CD14-positive monocyte (primary cell): ENCODE measurements around the gene STIM1. TPM values are rescaled to one million over a fixed set of nuclear protein-coding genes. Genes with fewer than 3 reads are reported as not detected.

Source experiments
- DNase-seq, 3 donors: peaks; one replicate each; pipeline ENCODE4 v3.0.0-alpha.2; 2011 to 2022
- H2AFZ ChIP-seq: 2 replicates; pipeline ENCODE4 v1.6.0; 2012; ENCODE audit warnings: mild to moderate bottlenecking, low read depth, low read length, inconsistent platforms; ENCODE audit not compliant: insufficient read depth, poor library complexity, severe bottlenecking
- H3K27ac ChIP-seq, 2 donors: 1 replicate in 1 of 2; 2 replicates in 1 of 2; pipeline ENCODE4 v1.5.1; 2012 to 2013; ENCODE audit warnings: low read length in 2 of 2, control low read depth in 1 of 2, inconsistent platforms in 1 of 2, low read depth in 1 of 2, mild to moderate bottlenecking in 1 of 2
- H3K27me3 ChIP-seq, 2 donors: one replicate each; pipeline versions ENCODE4 v1.6.0 to v1.6.1; 2011 to 2013; ENCODE audit warnings: low read length in 2 of 2; ENCODE audit not compliant: control insufficient read depth in 2 of 2, insufficient read depth in 2 of 2
- H3K36me3 ChIP-seq, 2 donors: replicated peaks in 1 of 2; 1 replicate in 1 of 2; 2 replicates in 1 of 2; pipeline versions ENCODE4 v1.5.1 to v1.6.1; 2012 to 2013; ENCODE audit warnings: low read length in 2 of 2, control low read depth in 1 of 2, inconsistent platforms in 1 of 2, mild to moderate bottlenecking in 1 of 2; ENCODE audit not compliant: insufficient read depth in 2 of 2, control insufficient read depth in 1 of 2
- H3K4me1 ChIP-seq, 2 donors: 1 replicate in 1 of 2; 2 replicates in 1 of 2; pipeline versions ENCODE4 v1.5.1 to v1.6.1; 2012 to 2013; ENCODE audit warnings: low read length in 2 of 2, control low read depth in 1 of 2, inconsistent platforms in 1 of 2, mild to moderate bottlenecking in 1 of 2, moderate library complexity in 1 of 2; ENCODE audit not compliant: insufficient read depth in 2 of 2, control insufficient read depth in 1 of 2
- H3K4me2 ChIP-seq: replicated peaks from 2 replicates; pipeline ENCODE3; 2012; ENCODE audit warnings: low read length, moderate library complexity, mild to moderate bottlenecking; ENCODE audit not compliant: poor library complexity, severe bottlenecking; ENCODE audit errors: extremely low read depth
- H3K4me3 ChIP-seq, 3 experiments: fragments of 200-600 bp in 1 of 3; sonication (generic) in 1 of 3; replicated peaks in 1 of 3; 1 replicate in 2 of 3; 2 replicates in 1 of 3; pipeline ENCODE4 v1.5.1; 2011 to 2013; ENCODE audit warnings: low read length in 3 of 3, mild to moderate bottlenecking in 3 of 3, control low read depth in 2 of 3, low read depth in 2 of 3, inconsistent platforms in 1 of 3, moderate library complexity in 1 of 3
- H3K79me2 ChIP-seq: 2 replicates; pipeline ENCODE4 v1.6.0; 2012; ENCODE audit warnings: mild to moderate bottlenecking, control low read depth, inconsistent platforms, low read length, moderate library complexity; ENCODE audit not compliant: insufficient read depth
- H3K9ac ChIP-seq: 2 replicates; pipeline ENCODE4 v1.6.0; 2017; ENCODE audit warnings: low read length, mild to moderate bottlenecking; ENCODE audit not compliant: insufficient read depth, poor library complexity, severe bottlenecking
- H3K9me3 ChIP-seq, 2 donors: replicated peaks in 1 of 2; 1 replicate in 1 of 2; 2 replicates in 1 of 2; pipeline versions ENCODE4 v1.5.1 to v1.6.1; 2012 to 2013; ENCODE audit warnings: low read length in 2 of 2, control low read depth in 1 of 2; ENCODE audit not compliant: control insufficient read depth in 1 of 2, insufficient read depth in 1 of 2
- H4K20me1 ChIP-seq: 2 replicates; pipeline ENCODE4 v1.6.0; 2012; ENCODE audit warnings: mild to moderate bottlenecking, low read length, control low read depth, moderate library complexity; ENCODE audit not compliant: insufficient read depth
- H3K27ac Mint-ChIP-seq, 7 donors: one replicate each; pipeline ENCODE4 v1.8.0; 2020; ENCODE audit warnings: mild to moderate bottlenecking in 7 of 7, mixed read lengths in 7 of 7, moderate library complexity in 6 of 7, inconsistent platforms in 2 of 7
- H3K27me3 Mint-ChIP-seq, 3 donors: one replicate each; pipeline ENCODE4 v1.8.0; 2021 to 2022; ENCODE audit warnings: low read depth in 3 of 3, mild to moderate bottlenecking in 3 of 3, mixed read lengths in 3 of 3, moderate library complexity in 3 of 3, inconsistent platforms in 1 of 3
- H3K36me3 Mint-ChIP-seq, 2 donors: one replicate each; pipeline ENCODE4 v1.8.0; 2020; ENCODE audit warnings: mixed read lengths in 2 of 2, inconsistent platforms in 1 of 2, mild to moderate bottlenecking in 1 of 2
- H3K4me1 Mint-ChIP-seq: one replicate; pipeline ENCODE4 v1.8.0; 2020; ENCODE audit warnings: mild to moderate bottlenecking, mixed read lengths
- H3K4me3 Mint-ChIP-seq, 2 donors: one replicate each; pipeline ENCODE4 v1.8.0; 2020; ENCODE audit warnings: mild to moderate bottlenecking in 2 of 2, mixed read lengths in 2 of 2, moderate library complexity in 1 of 2
- H3K9me3 Mint-ChIP-seq, 7 donors: one replicate each; pipeline ENCODE4 v1.8.0; 2020 to 2022; ENCODE audit warnings: mixed read lengths in 7 of 7, mild to moderate bottlenecking in 6 of 7, moderate library complexity in 6 of 7, inconsistent platforms in 2 of 7
- CTCF ChIP-seq: fragments of 200-600 bp; IDR thresholded peaks from one replicate; pipeline ENCODE4 v1.8.0; 2022; ENCODE audit warnings: antibody characterized with exemption, mild to moderate bottlenecking
- WGBS: methylation state at CpG from one replicate; pipeline ENCODE4 v1.1.5; 2013; ENCODE audit warnings: missing lambda C conversion rate; ENCODE audit not compliant: insufficient coverage; 5-methylcytosine and 5-hydroxymethylcytosine counted together
- intact Hi-C, 2 donors: fragments of 100-400 bp; cut with micrococcal nuclease; formaldehyde crosslinking; loops; one replicate each; pipeline versions ENCODE4 v1.15.0 to v1.15.1; 2023
- polyA plus RNA-seq, 3 donors: library from polyadenylated mRNA; depleted of rRNA in 1 of 3; unstranded in 2 of 3; stranded (reverse) in 1 of 3; fragments of 300-500 nt in 2 of 3; fragments of >200 nt in 1 of 3; fragmentation: Illumina TruSeq in 2 of 3; gene quantifications; 1 replicate in 2 of 3; 2 replicates in 1 of 3; pipeline ENCODE4 v1.2.3, GENCODE V29; 2012 to 2021

Gene STIM1
- polyA plus RNA-seq, 3 donors: 14.0 to 68.6 (median 21.0) TPM

- Histone ChIP-seq H3K9me3 (no peaks in the 10 kb centered on the region), H3K9ac (peak overlapping the region; percentile 96), H4K20me1 (peaks cover 78% of the 10 kb centered on the region), H2AFZ (no peak overlapping the region), H3K4me3 (peak overlapping the region; percentile 96 to 100 (median 99)), H3K27ac (peak overlapping the region; percentile 87 to 97), H3K79me2 (peaks cover 93% of the 10 kb centered on the region), H3K36me3 (peaks cover 2 to 11% of the 10 kb centered on the region in 2 donors), H3K27me3 (no peaks in the 10 kb centered on the region), H3K4me1 (peaks cover 68 to 77% of the 10 kb centered on the region in 2 donors), H3K4me2 (peak overlapping the region; percentile 96)
- no peak for TF ChIP-seq CTCF
- peaks cover 34 to 42% of the 10 kb centered on the region in 2 donors for H3K36me3 Mint-ChIP-seq
- no CpG with 5 or more reads among the region's 1 CpG for WGBS
- H3K4me1 Mint-ChIP-seq: peaks cover 76% of the 10 kb centered on the region
- intact Hi-C loops: loop anchor here in 1 of 2 donors (2.0 to 5.0 kb wide), 2 partner anchors 17 to 40 kb away; partner anchors contain the start of genes NUP98 and STIM1
- no peaks in the 10 kb centered on the region for H3K27me3 Mint-ChIP-seq
- H3K27ac Mint-ChIP-seq: peak overlapping the region; percentile 92 to 98 (median 96)
- H3K4me3 Mint-ChIP-seq: peak overlapping the region; percentile 96 to 98
- H3K9me3 Mint-ChIP-seq: peaks cover 0 to 2% (median 0%) of the 10 kb centered on the region in 7 donors
- DNase-seq: peak; percentile 89 to 95 (median 93)
These were observed 17.7 kb upstream of the STIM1 start for GRCh38 chr11:3837793-3838192.

- H3K4me3 Mint-ChIP-seq: peak overlapping the region; percentile 96 to 98
- Histone ChIP-seq H3K9ac (peak overlapping the region; percentile 96), H3K27ac (peak overlapping the region; percentile 87 to 97), H3K36me3 (peaks cover 2 to 5% of the 10 kb centered on the region in 2 donors), H3K9me3 (no peaks in the 10 kb centered on the region), H3K4me2 (peak overlapping the region; percentile 96), H3K4me1 (peaks cover 61 to 70% of the 10 kb centered on the region in 2 donors), H3K4me3 (peak overlapping the region; percentile 96 to 100 (median 99)), H2AFZ (no peak overlapping the region), H3K79me2 (peaks cover 86% of the 10 kb centered on the region), H4K20me1 (peaks cover 71% of the 10 kb centered on the region), H3K27me3 (no peaks in the 10 kb centered on the region)
- H3K9me3 Mint-ChIP-seq: peaks cover 0 to 2% (median 0%) of the 10 kb centered on the region in 7 donors
- H3K27me3 Mint-ChIP-seq: peaks cover 0 to 2% (median 0%) of the 10 kb centered on the region in 3 donors
- whole genome bisulfite sequencing: no CpG with 5 or more reads among the region's 2 CpGs
- intact Hi-C loops: loop anchor here in 1 of 2 donors (2.0 to 5.0 kb wide), 2 partner anchors 16 to 41 kb away; partner anchors contain the start of genes NUP98 and STIM1
- H3K27ac Mint-ChIP-seq: peak overlapping the region; percentile 92 to 98 (median 96)
- no peak for TF ChIP-seq CTCF
- peaks cover 69% of the 10 kb centered on the region for H3K4me1 Mint-ChIP-seq
- H3K36me3 Mint-ChIP-seq: peaks cover 30 to 35% of the 10 kb centered on the region in 2 donors
- peak; percentile 48 to 75 (median 70) for DNase-seq
These were observed 17.0 kb upstream of the STIM1 start for GRCh38 chr11:3838504-3838903.
